Cardiac fibroblast (primary cell): ENCODE data around the gene PTK6.

ENCODE experiments used
- DNase-seq, 2 donors: peaks; one replicate each; pipeline versions ENCODE4 v3.0.0 to v3.0.0-alpha.2; 2010; ENCODE audit warnings: low read depth in 2 of 2
- H3K4me3 ChIP-seq, 2 donors: replicated peaks in 1 of 2; 1 replicate in 1 of 2; 2 replicates in 1 of 2; pipeline ENCODE4 v1.5.1; 2011; ENCODE audit warnings: low read depth in 2 of 2, low read length in 2 of 2, mild to moderate bottlenecking in 2 of 2, moderate library complexity in 1 of 2
- CTCF ChIP-seq: IDR thresholded peaks from one replicate; pipeline ENCODE4 v1.5.1; 2011; ENCODE audit warnings: low read depth, mild to moderate bottlenecking, low read length, inconsistent platforms

Gene PTK6

GRCh38 chr20:63502671-63503172 is 34.5 kb downstream of the PTK6 start:
- TF ChIP-seq CTCF, result no peak
- DNase-seq, result no peak
- no peak overlapping the region for H3K4me3 ChIP-seq

GRCh38 chr20:63501818-63502670 is 35.1 kb downstream of the PTK6 start:
- no peak for TF ChIP-seq CTCF
- H3K4me3 ChIP-seq, result no peak overlapping the region
- no peak for DNase-seq

GRCh38 chr20:63500902-63501817 is 36.0 kb downstream of the PTK6 start:
- no peak for TF ChIP-seq CTCF
- H3K4me3 ChIP-seq, result no peak overlapping the region

GRCh38 chr20:63500151-63500901 is 36.9 kb downstream of the PTK6 start:
- no peak overlapping the region for H3K4me3 ChIP-seq
- TF ChIP-seq CTCF, result no peak
- no peak for DNase-seq

More at GRCh38 chr20:63500902-63501817, 36.0 kb downstream of the PTK6 start:
- no peak for DNase-seq

- H3K4me3 ChIP-seq, result no peak overlapping the region
- no peak for DNase-seq
- no peak for TF ChIP-seq CTCF
Measured at GRCh38 chr20:63499338-63499969, 37.7 kb downstream of the PTK6 start.

GRCh38 chr20:63498960-63499337 is 38.2 kb downstream of the PTK6 start, which contains the start of gene EEF1A2:
EEF1A2 (minus strand) TSS chr20:63499083; CDS start chr20:63497763, 1,320 bp downstream.
- no peak for DNase-seq
- no peak for TF ChIP-seq CTCF
- H3K4me3 ChIP-seq, result no peak within 1 kb of the TSS
